Psoas muscle (tissue), 8 donors: ENCODE results near the gene ARMH2. TPM values are rescaled to one million over a fixed set of nuclear protein-coding genes. Genes with fewer than 3 reads are reported as not detected.
"Not testable (repeated sequence)": the region's sequence is repeated elsewhere in the genome, so short reads cannot be mapped to it uniquely, and the experiment has no call there.

Experiments used
- ATAC-seq, 4 donors: fragments of 200-7000 bp; cut with Tn5 transposase; one replicate each; pipeline ENCODE4 v1.9.1; 2020; ENCODE audit warnings: moderate library complexity in 3 of 4, mild to moderate bottlenecking in 2 of 4
- DNase-seq, 2 donors: peaks; one replicate each; pipeline ENCODE4 v3.0.0-alpha.2; 2020
- H3K27ac ChIP-seq: fragments of 200-600 bp; one replicate; pipeline ENCODE4 v1.8.0; 2022
- H3K27me3 ChIP-seq, 3 donors: fragments of 200-600 bp in 1 of 3; one replicate each; pipeline versions ENCODE4 v1.6.1 to v1.8.0; 2013 to 2022; ENCODE audit warnings: low read length in 2 of 3, mild to moderate bottlenecking in 2 of 3, moderate library complexity in 1 of 3; ENCODE audit not compliant: insufficient read depth in 3 of 3
- H3K36me3 ChIP-seq, 2 donors: fragments of 200-600 bp in 1 of 2; one replicate each; pipeline versions ENCODE4 v1.6.1 to v1.8.0; 2013 to 2022; ENCODE audit warnings: low read depth in 1 of 2, mild to moderate bottlenecking in 1 of 2, moderate library complexity in 1 of 2; ENCODE audit not compliant: insufficient read depth in 1 of 2
- H3K4me1 ChIP-seq: fragments of 200-600 bp; one replicate; pipeline ENCODE4 v1.8.0; 2022
- H3K4me3 ChIP-seq: fragments of 200-600 bp; one replicate; pipeline ENCODE4 v1.8.0; 2022; ENCODE audit warnings: mild to moderate bottlenecking
- H3K9me3 ChIP-seq: fragments of 200-600 bp; one replicate; pipeline ENCODE4 v1.8.0; 2022
- CTCF ChIP-seq: fragments of 200-600 bp; IDR thresholded peaks from one replicate; pipeline ENCODE4 v1.8.0; 2022; ENCODE audit warnings: antibody characterized with exemption
- WGBS, 3 donors: extraction: QIAGEN DNeasy Blood & Tissue Kit; methylation state at CpG; one replicate each; pipeline versions ENCODE4 v1.1.6 to v1.1.7; 2013; 5-methylcytosine and 5-hydroxymethylcytosine counted together
- intact Hi-C, 2 donors: fragments of 100-400 bp; cut with DNase I; formaldehyde crosslinking; loops; one replicate each; pipeline versions ENCODE4 v1.11.0 to v1.14.2; 2022
- polyA plus RNA-seq, 3 donors: library from polyadenylated mRNA; stranded (reverse); fragments of 200-250 nt; gene quantifications; one replicate each; pipeline ENCODE4 v1.2.3, GENCODE V29; 2013
- total RNA-seq, 4 donors: library from RNA; stranded (reverse); fragmentation: NEBNext Ultra II Directional in 2 of 4; extraction: Animal tissue kit (Norgen Biotek cat#: 25700) in 2 of 4; gene quantifications; one replicate each; pipeline versions ENCODE4 v1.2.1 to v1.2.4, GENCODE V29; 2021 to 2023
- donor health status: healthy with polysubstance abuse.
- donor health status: DM: no; HTN: no; CAD: no; lungs with moderate emphysema.
- donor health status: Bipolar disorder and iron deficiency.
- donor health status: healthy.
- donor health status: DM: yes; HTN: yes; CAD: no.
- donor health status: DM: no; HTN: no; CAD: no.
- donor health status: DM: no; HTN: no; CAD: no.
- donor health status: DM: yes; HTN: yes; CAD: no.

The ARMH2 gene
- total and polyA plus RNA-seq, 7 donors: not detected

- H3K4me3 ChIP-seq: no peak overlapping the region
- no peaks in the 10 kb centered on the region for H3K9me3 ChIP-seq
- H3K4me1 ChIP-seq: no peaks in the 10 kb centered on the region
- ATAC-seq: no peak
- no peak for DNase-seq
- 83 to 90% (median 85%) methylated on average over 3 of the region's 3 CpGs for WGBS, 3 donors
- intact Hi-C loops: loop anchor here in 1 of 2 donors (10.0 kb wide), 1 partner anchor 175 kb away; no protein-coding TSS in a partner anchor
- no peaks in the 10 kb centered on the region for H3K27me3 ChIP-seq
- no peak for TF ChIP-seq CTCF
- H3K36me3 ChIP-seq: no peaks in the 10 kb centered on the region
- H3K27ac ChIP-seq: no peak overlapping the region
These were observed 39.0 kb downstream of the ARMH2 start for GRCh38 chr6:24759718-24760117.

GRCh38 chr6:24757611-24758010 is 41.1 kb downstream of the ARMH2 start:
- intact Hi-C loops: no loop called here
- H3K9me3 ChIP-seq: no peaks in the 10 kb centered on the region
- no peaks in the 10 kb centered on the region for H3K27me3 ChIP-seq
- H3K4me3 ChIP-seq: no peak overlapping the region
- ATAC-seq (no peak), DNase-seq (no peak)
- no peak overlapping the region for H3K27ac ChIP-seq
- WGBS, 3 donors: 88 to 95% (median 90%) methylated on average over 6 of the region's 6 CpGs
- H3K36me3 ChIP-seq: no peaks in the 10 kb centered on the region
- no peaks in the 10 kb centered on the region for H3K4me1 ChIP-seq
- TF ChIP-seq CTCF: no peak

- ATAC-seq: no peak
- DNase-seq: no peak
- H3K9me3 ChIP-seq: no peaks in the 10 kb centered on the region
- intact Hi-C loops: no loop called here
- TF ChIP-seq CTCF: no peak
- no peaks in the 10 kb centered on the region for H3K27me3 ChIP-seq
- no peak overlapping the region for H3K4me3 ChIP-seq
- H3K4me1 ChIP-seq: no peaks in the 10 kb centered on the region
- no peaks in the 10 kb centered on the region for H3K36me3 ChIP-seq
- H3K27ac ChIP-seq: no peak overlapping the region
These were observed 43.4 kb downstream of the ARMH2 start for GRCh38 chr6:24755279-24755678.

GRCh38 chr6:24754378-24754777 is 44.3 kb downstream of the ARMH2 start:
- DNase-seq, H3K4me1 ChIP-seq, H3K4me3 ChIP-seq, H3K27me3 ChIP-seq, H3K27ac ChIP-seq, ATAC-seq, intact Hi-C loops, H3K36me3 ChIP-seq, H3K9me3 ChIP-seq: not testable (repeated sequence)
- 73 to 82% (median 78%) methylated on average over 4 of the region's 4 CpGs for WGBS, 3 donors

GRCh38 chr6:24753545-24753944 is 45.2 kb downstream of the ARMH2 start:
- DNase-seq: no peak
- intact Hi-C loops: no loop called here
- no peaks in the 10 kb centered on the region for H3K9me3 ChIP-seq
- no peak for TF ChIP-seq CTCF
- no peak for ATAC-seq
- 83 to 90% (median 86%) methylated on average over 2 of the region's 2 CpGs for WGBS, 3 donors
- no peaks in the 10 kb centered on the region for H3K36me3 ChIP-seq
- no peak overlapping the region for H3K4me3 ChIP-seq
- no peaks in the 10 kb centered on the region for H3K27me3 ChIP-seq
- no peak overlapping the region for H3K27ac ChIP-seq
- no peaks in the 10 kb centered on the region for H3K4me1 ChIP-seq
